OCI-LY3 (cell line): ENCODE results near the gene LITAF.
"Not testable (repeated sequence)": the region's sequence is repeated elsewhere in the genome, so short reads cannot be mapped to it uniquely, and the experiment has no call there.

Experiments
- H2AFZ ChIP-seq: fragments of 200-600, 300-600 bp; shearing (Covaris generic); 2 replicates; pipeline ENCODE4 v1.6.0; 2014; ENCODE audit warnings: antibody characterized with exemption, low read depth, low read length
- H3K27ac ChIP-seq: fragments of 200-600, 300-600 bp; sonication (generic); 2 replicates; pipeline ENCODE4 v1.5.1; 2014; ENCODE audit warnings: mild to moderate bottlenecking, low read length, moderate library complexity, mixed read lengths
- H3K27me3 ChIP-seq: fragments of 200-600, 300-600 bp; sonication (generic); 2 replicates; pipeline ENCODE4 v1.6.1; 2014; ENCODE audit warnings: low read depth, low read length, mixed read lengths
- H3K36me3 ChIP-seq: fragments of 200-600, 300-600 bp; sonication (generic); replicated peaks from 2 replicates; pipeline ENCODE3; 2014; ENCODE audit warnings: low read depth, low read length, mixed read lengths
- H3K4me1 ChIP-seq: fragments of 300-600, 200-600 bp; sonication (generic); 2 replicates; pipeline ENCODE4 v1.6.1; 2014; ENCODE audit warnings: low read length, mixed read lengths
- H3K4me2 ChIP-seq: fragments of 200-600, 300-600 bp; sonication (generic); 2 replicates; pipeline ENCODE4 v1.6.1; 2014; ENCODE audit warnings: low read length, mixed read lengths
- H3K4me3 ChIP-seq: fragments of 300-600, 200-600 bp; sonication (generic); 2 replicates; pipeline ENCODE4 v1.5.1; 2014; ENCODE audit warnings: antibody characterized with exemption, mild to moderate bottlenecking, low read length, moderate library complexity
- H3K79me2 ChIP-seq: fragments of 300-600, 200-600 bp; shearing (Covaris generic); 2 replicates; pipeline ENCODE4 v1.6.1; 2014; ENCODE audit warnings: mild to moderate bottlenecking, low read length, mixed read lengths
- H3K9ac ChIP-seq: fragments of 300-600, 200-600 bp; shearing (Covaris generic); 2 replicates; pipeline ENCODE4 v1.6.0; 2014; ENCODE audit warnings: mild to moderate bottlenecking, low read length, moderate library complexity
- H3K9me3 ChIP-seq: fragments of 200-600, 300-600 bp; shearing (Covaris generic); 2 replicates; pipeline ENCODE4 v1.6.1; 2014; ENCODE audit warnings: low read length, mixed read lengths; ENCODE audit not compliant: insufficient read depth
- H4K20me1 ChIP-seq: fragments of 200-600, 300-600 bp; sonication (generic); 2 replicates; pipeline ENCODE4 v1.6.1; 2016; ENCODE audit warnings: low read length, mixed read lengths; ENCODE audit not compliant: insufficient read depth
- CTCF ChIP-seq: fragments of 200-600, 300-600 bp; sonication (generic); IDR thresholded peaks from 2 replicates; pipeline ENCODE4 v1.5.1; 2014; ENCODE audit warnings: antibody characterized with exemption, low read length, low read depth
- EZH2phosphoT487 ChIP-seq: fragments of 200-600 bp; shearing (Covaris generic); IDR thresholded peaks from 2 replicates; pipeline ENCODE4 v1.6.1; 2018; ENCODE audit warnings: antibody characterized with exemption, mixed run types, low read depth

LITAF gene

GRCh38 chr16:11605564-11605886 is 18.8 kb upstream of the LITAF start:
- H3K9me3 ChIP-seq, result no peaks in the 10 kb centered on the region
- peaks cover 4% of the 10 kb centered on the region; the same call in 1 of the 2 replicates for H3K4me1 ChIP-seq
- no peak overlapping the region for H3K27ac ChIP-seq
- no peak for TF ChIP-seq EZH2phosphoT487
- TF ChIP-seq CTCF, result no peak
- H3K9ac ChIP-seq, result no peak overlapping the region
- H3K79me2 ChIP-seq, result no peaks in the 10 kb centered on the region
- H3K36me3 ChIP-seq, result no peaks in the 10 kb centered on the region
- no peaks in the 10 kb centered on the region for H4K20me1 ChIP-seq
- no peak overlapping the region for H3K4me3 ChIP-seq
- peaks cover 10% of the 10 kb centered on the region; the same call in 1 of the 2 replicates for H3K27me3 ChIP-seq
- H2AFZ ChIP-seq, result no peak overlapping the region
- H3K4me2 ChIP-seq, result no peak overlapping the region

GRCh38 chr16:11604783-11605563 is 18.3 kb upstream of the LITAF start:
- Histone ChIP-seq H3K27me3 (peaks cover 10% of the 10 kb centered on the region; the same call in 1 of the 2 replicates), H4K20me1 (no peaks in the 10 kb centered on the region), H2AFZ (no peak overlapping the region), H3K27ac (no peak overlapping the region), H3K4me3 (no peak overlapping the region), H3K4me1 (peaks cover 4% of the 10 kb centered on the region; the same call in 1 of the 2 replicates), H3K4me2 (no peak overlapping the region), H3K79me2 (no peaks in the 10 kb centered on the region), H3K9me3 (no peaks in the 10 kb centered on the region), H3K36me3 (no peaks in the 10 kb centered on the region), H3K9ac (no peak overlapping the region)
- TF ChIP-seq CTCF, result no peak
- no peak for TF ChIP-seq EZH2phosphoT487

- H3K27me3 ChIP-seq, result not testable (repeated sequence)
These were observed 17.6 kb upstream of the LITAF start for GRCh38 chr16:11604296-11604695.

GRCh38 chr16:11603331-11603750 is 16.6 kb upstream of the LITAF start:
- no peaks in the 10 kb centered on the region for H3K36me3 ChIP-seq
- no peaks in the 10 kb centered on the region for H4K20me1 ChIP-seq
- H3K27me3 ChIP-seq, result peaks cover 10% of the 10 kb centered on the region; the same call in 1 of the 2 replicates
- H3K9me3 ChIP-seq, result no peaks in the 10 kb centered on the region
- H3K79me2 ChIP-seq, result no peaks in the 10 kb centered on the region
- peaks cover 4% of the 10 kb centered on the region; the same call in 1 of the 2 replicates for H3K4me1 ChIP-seq
- no peak overlapping the region for H3K4me2 ChIP-seq
- no peak overlapping the region for H3K27ac ChIP-seq
- no peak overlapping the region for H3K9ac ChIP-seq
- H3K4me3 ChIP-seq, result no peak overlapping the region
- TF ChIP-seq EZH2phosphoT487 (no peak), CTCF (no peak)
- H2AFZ ChIP-seq, result no peak overlapping the region

More at GRCh38 chr16:11604296-11604695, 17.6 kb upstream of the LITAF start:
- H3K79me2 ChIP-seq, H4K20me1 ChIP-seq, H3K9me3 ChIP-seq, H2AFZ ChIP-seq, H3K4me3 ChIP-seq, H3K4me1 ChIP-seq, H3K4me2 ChIP-seq, H3K36me3 ChIP-seq, H3K9ac ChIP-seq, H3K27ac ChIP-seq: not testable (repeated sequence)
